Right atrium auricular region (tissue), 2 donors: ENCODE results near the gene KAZN. TPM values are rescaled to one million over a fixed set of nuclear protein-coding genes. Genes with fewer than 3 reads are reported as not detected.

Experiments used
- DNase-seq: peaks from one replicate; pipeline ENCODE4 v3.0.0-alpha.2; 2019; ENCODE audit warnings: low spot score
- H3K27ac ChIP-seq, 2 donors: fragments of 200-600 bp; sonication (generic); 1 replicate in 1 of 2; 2 replicates in 1 of 2; pipeline ENCODE4 v1.5.1; 2016 to 2019
- H3K27me3 ChIP-seq, 2 donors: fragments of 200-600 bp; sonication (generic); one replicate each; pipeline versions ENCODE4 v1.5.1 to v1.6.0; 2017 to 2019
- H3K36me3 ChIP-seq: fragments of 200-600 bp; sonication (generic); one replicate; pipeline ENCODE4 v1.5.1; 2016
- H3K4me1 ChIP-seq, 2 donors: fragments of 200-600 bp; sonication (generic); one replicate each; pipeline versions ENCODE4 v1.5.1 to v1.6.0; 2017 to 2019
- H3K4me3 ChIP-seq, 2 donors: fragments of 200-600 bp; sonication (generic); 1 replicate in 1 of 2; 2 replicates in 1 of 2; pipeline ENCODE4 v1.5.1; 2017 to 2019; ENCODE audit warnings: mild to moderate bottlenecking in 1 of 2, moderate library complexity in 1 of 2
- H3K9me3 ChIP-seq, 2 donors: fragments of 200-600 bp; sonication (generic); one replicate each; pipeline ENCODE4 v1.5.1; 2019
- CTCF ChIP-seq, 2 donors: fragments of 200-600 bp; sonication (generic); IDR thresholded peaks; one replicate each; pipeline ENCODE4 v1.5.1; 2019; ENCODE audit warnings: antibody characterized with exemption in 2 of 2
- total RNA-seq, 2 donors: library from RNA; depleted of rRNA; stranded (reverse); fragments of >200 nt; gene quantifications; one replicate each; pipeline ENCODE4 v1.1.0, GENCODE V29; 2016

KAZN gene
- total RNA-seq, 2 donors from 2014 or later = 3.9 to 6.8 TPM

- Histone ChIP-seq H3K4me1 (no peaks in the 10 kb centered on the region), H3K36me3 (no peaks in the 10 kb centered on the region), H3K27me3 (no peaks in the 10 kb centered on the region), H3K9me3 (no peaks in the 10 kb centered on the region), H3K27ac (no peak overlapping the region), H3K4me3 (no peak overlapping the region)
- no peak for TF ChIP-seq CTCF (IDR thresholded peaks at IDR 0.05)
- DNase-seq = no peak
These were observed 36.9 kb downstream of the KAZN start for GRCh38 chr1:14635421-14635820.

- Histone ChIP-seq H3K27me3 (no peaks in the 10 kb centered on the region), H3K4me1 (no peaks in the 10 kb centered on the region), H3K9me3 (no peaks in the 10 kb centered on the region), H3K27ac (no peak overlapping the region), H3K4me3 (no peak overlapping the region), H3K36me3 (no peaks in the 10 kb centered on the region)
- DNase-seq = no peak
- TF ChIP-seq CTCF (IDR thresholded peaks at IDR 0.05) = no peak
These were observed 38.6 kb downstream of the KAZN start for GRCh38 chr1:14636897-14637632.

- Histone ChIP-seq H3K9me3 (peaks cover 0 to 9% of the 10 kb centered on the region in 2 donors), H3K4me3 (no peak overlapping the region), H3K27me3 (no peaks in the 10 kb centered on the region), H3K4me1 (no peaks in the 10 kb centered on the region), H3K27ac (no peak overlapping the region), H3K36me3 (no peaks in the 10 kb centered on the region)
- DNase-seq = no peak
- TF ChIP-seq CTCF (IDR thresholded peaks at IDR 0.05) = no peak
These were observed 41.0 kb downstream of the KAZN start for GRCh38 chr1:14639291-14640050.

- Histone ChIP-seq H3K36me3 (no peaks in the 10 kb centered on the region), H3K4me1 (no peaks in the 10 kb centered on the region), H3K4me3 (no peak overlapping the region), H3K9me3 (peaks cover 0 to 20% of the 10 kb centered on the region in 2 donors), H3K27ac (no peak overlapping the region), H3K27me3 (no peaks in the 10 kb centered on the region)
- DNase-seq = no peak
- no peak for TF ChIP-seq CTCF (IDR thresholded peaks at IDR 0.05)
These were observed 44.2 kb downstream of the KAZN start for GRCh38 chr1:14642712-14643111.

- Histone ChIP-seq H3K4me1 (no peaks in the 10 kb centered on the region), H3K27ac (no peak overlapping the region), H3K27me3 (no peaks in the 10 kb centered on the region), H3K36me3 (no peaks in the 10 kb centered on the region), H3K9me3 (peaks cover 0 to 20% of the 10 kb centered on the region in 2 donors), H3K4me3 (no peak overlapping the region)
- no peak for DNase-seq
- no peak for TF ChIP-seq CTCF (IDR thresholded peaks at IDR 0.05)
These were observed 48.5 kb downstream of the KAZN start for GRCh38 chr1:14646973-14647372.
